Chondrocyte (in vitro differentiated cells): ENCODE results near the gene SLIT1. TPM values are rescaled to one million over a fixed set of nuclear protein-coding genes. Genes with fewer than 3 reads are reported as not detected.
A peak's percentile ranks its signal among the peaks of the same experiment; 100 is the strongest.

Experiments used
- DNase-seq: peaks from one replicate; pipeline ENCODE4 v3.0.0; 2021; ENCODE audit warnings: mixed read lengths, low spot score
- H3K27ac Mint-ChIP-seq: one replicate; pipeline ENCODE4 v1.8.0; 2021; ENCODE audit warnings: mild to moderate bottlenecking, moderate library complexity, mixed read lengths; ENCODE audit not compliant: unreplicated experiment
- H3K27me3 Mint-ChIP-seq: 2 replicates; pipeline ENCODE4 v1.8.0; 2021; ENCODE audit warnings: low read depth, mixed read lengths
- H3K36me3 Mint-ChIP-seq: 2 replicates; pipeline ENCODE4 v1.8.0; 2021; ENCODE audit warnings: low read depth, mixed read lengths
- H3K4me1 Mint-ChIP-seq: 2 replicates; pipeline ENCODE4 v1.8.0; 2021; ENCODE audit warnings: low read depth, mild to moderate bottlenecking, mixed read lengths
- H3K4me3 Mint-ChIP-seq: one replicate; pipeline ENCODE4 v1.8.0; 2021; ENCODE audit warnings: mild to moderate bottlenecking, moderate library complexity, mixed read lengths; ENCODE audit not compliant: unreplicated experiment
- H3K9me3 Mint-ChIP-seq: 2 replicates; pipeline ENCODE4 v1.8.0; 2021; ENCODE audit warnings: low read depth, mixed read lengths
- CTCF ChIP-seq: fragments of 200-600 bp; sonication (generic); IDR thresholded peaks from 2 replicates; pipeline ENCODE4 v1.5.0; 2021; ENCODE audit warnings: antibody characterized with exemption, mild to moderate bottlenecking, moderate library complexity
- total RNA-seq: library from RNA; stranded (reverse); gene quantifications from 3 replicates; pipeline ENCODE4 v1.2.1, GENCODE V29; 2021

Gene SLIT1
- total RNA-seq, 1 donor from 2014 or later, result not detected

GRCh38 chr10:96998329-96998888 is 187.3 kb downstream of the SLIT1 start:
- no peak for DNase-seq
- H3K9me3 Mint-ChIP-seq, result no peaks in the 10 kb centered on the region
- H3K36me3 Mint-ChIP-seq, result no peaks in the 10 kb centered on the region
- no peak overlapping the region for H3K27ac Mint-ChIP-seq
- TF ChIP-seq CTCF, result no peak
- no peak overlapping the region for H3K4me3 Mint-ChIP-seq
- H3K27me3 Mint-ChIP-seq, result no peaks in the 10 kb centered on the region
- peaks cover 19% of the 10 kb centered on the region for H3K4me1 Mint-ChIP-seq

GRCh38 chr10:96996275-96996965 is 189.3 kb downstream of the SLIT1 start:
- no peak for TF ChIP-seq CTCF
- Mint-ChIP-seq H3K9me3 (no peaks in the 10 kb centered on the region), H3K27me3 (no peaks in the 10 kb centered on the region), H3K27ac (peak overlapping the region; percentile 22), H3K36me3 (no peaks in the 10 kb centered on the region), H3K4me3 (no peak overlapping the region), H3K4me1 (peaks cover 27% of the 10 kb centered on the region)
- no peak for DNase-seq

- no peak for TF ChIP-seq CTCF
- no peaks in the 10 kb centered on the region for H3K36me3 Mint-ChIP-seq
- no peak overlapping the region for H3K4me3 Mint-ChIP-seq
- H3K27me3 Mint-ChIP-seq, result no peaks in the 10 kb centered on the region
- peaks cover 32% of the 10 kb centered on the region for H3K4me1 Mint-ChIP-seq
- H3K27ac Mint-ChIP-seq, result no peak overlapping the region
- H3K9me3 Mint-ChIP-seq, result no peaks in the 10 kb centered on the region
- DNase-seq, result no peak
These were observed 189.9 kb downstream of the SLIT1 start for GRCh38 chr10:96995851-96996250.

GRCh38 chr10:96992721-96993120 is 193.0 kb downstream of the SLIT1 start:
- peaks cover 35% of the 10 kb centered on the region for H3K4me1 Mint-ChIP-seq
- H3K9me3 Mint-ChIP-seq, result no peaks in the 10 kb centered on the region
- no peaks in the 10 kb centered on the region for H3K36me3 Mint-ChIP-seq
- no peak overlapping the region for H3K27ac Mint-ChIP-seq
- DNase-seq, result no peak
- no peaks in the 10 kb centered on the region for H3K27me3 Mint-ChIP-seq
- TF ChIP-seq CTCF, result no peak
- H3K4me3 Mint-ChIP-seq, result no peak overlapping the region

- no peak for TF ChIP-seq CTCF
- Mint-ChIP-seq H3K27ac (peak overlapping the region; percentile 82), H3K27me3 (no peaks in the 10 kb centered on the region), H3K4me3 (peak overlapping the region; percentile 50), H3K9me3 (no peaks in the 10 kb centered on the region), H3K36me3 (no peaks in the 10 kb centered on the region), H3K4me1 (peaks cover 31% of the 10 kb centered on the region)
- no peak for DNase-seq
These were observed 194.4 kb downstream of the SLIT1 start for GRCh38 chr10:96991313-96991841.
